PC-9 (cell line): Measurements from ENCODE around the gene RTN1. TPM values are rescaled to one million over a fixed set of nuclear protein-coding genes. Genes with fewer than 3 reads are reported as not detected.

Experiments used
- BruUV-seq: library from RNA; stranded (reverse); fragments of 400-500 nt; replicated peaks from 2 replicates; lab custom pipeline; 2021; lab: Mats Ljungman, UMichigan
- CTCF ChIA-PET: fragments of 300-600 bp; sonication (Branson Sonifier 250); formaldehyde crosslinking; loops from one replicate; lab custom pipeline; 2022; ENCODE audit warnings: antibody characterized with exemption; lab: Charles Lee
- POLR2A ChIA-PET: fragments of 300-600 bp; sonication (Branson Sonifier 250); formaldehyde crosslinking; loops from one replicate; lab custom pipeline; 2022; ENCODE audit warnings: antibody characterized with exemption; ENCODE audit not compliant: unreplicated experiment; lab: Charles Lee
- DNase-seq, 2 experiments: peaks; one replicate each; pipeline versions ENCODE4 v3.0.0 to v3.0.0-alpha.2; 2015 to 2022; ENCODE audit warnings: mixed read lengths in 1 of 2
- H2AFZ ChIP-seq: fragments of 200-600 bp; sonication (generic); 2 replicates; pipeline ENCODE4 v1.8.1; 2017; ENCODE audit warnings: antibody characterized with exemption
- H3F3A ChIP-seq: fragments of 200-600 bp; sonication (generic); 2 replicates; pipeline ENCODE4 v1.8.1; 2017; ENCODE audit warnings: antibody characterized with exemption, mild to moderate bottlenecking, low read depth; ENCODE audit not compliant: insufficient read depth
- H3K27ac ChIP-seq: fragments of 200-600 bp; sonication (generic); 2 replicates; pipeline ENCODE4 v1.6.1; 2016; ENCODE audit warnings: mixed run types
- H3K27me3 ChIP-seq: fragments of 200-600 bp; sonication (generic); 2 replicates; pipeline ENCODE4 v1.6.1; 2016; ENCODE audit warnings: low read depth, mixed run types; ENCODE audit not compliant: insufficient read depth
- H3K36me3 ChIP-seq: fragments of 200-600 bp; sonication (generic); 2 replicates; pipeline ENCODE4 v1.6.1; 2016; ENCODE audit warnings: low read depth, mixed run types
- H3K4me1 ChIP-seq: fragments of 200-600 bp; sonication (generic); replicated peaks from 2 replicates; pipeline ENCODE4 v1.6.1; 2016; ENCODE audit warnings: mixed run types; ENCODE audit not compliant: insufficient read depth
- H3K4me2 ChIP-seq: fragments of 200-600 bp; sonication (generic); 2 replicates; pipeline ENCODE4 v1.6.1; 2017; ENCODE audit warnings: mixed run types
- H3K4me3 ChIP-seq: fragments of 200-600 bp; sonication (generic); 2 replicates; pipeline ENCODE4 v1.6.1; 2016; ENCODE audit warnings: mixed run types
- H3K79me2 ChIP-seq: fragments of 200-600 bp; sonication (generic); 2 replicates; pipeline ENCODE4 v1.6.1; 2017; ENCODE audit warnings: low read depth, mixed run types
- H3K9me2 ChIP-seq: fragments of 200-600 bp; sonication (generic); 2 replicates; pipeline ENCODE4 v1.8.1; 2017; ENCODE audit warnings: mild to moderate bottlenecking; ENCODE audit not compliant: insufficient read depth
- H3K9me3 ChIP-seq: fragments of 200-600 bp; sonication (generic); 2 replicates; pipeline ENCODE4 v1.8.1; 2016; ENCODE audit warnings: low read depth; ENCODE audit not compliant: insufficient read depth
- H4K20me1 ChIP-seq: fragments of 200-600 bp; sonication (generic); 2 replicates; pipeline ENCODE4 v1.8.1; 2017; ENCODE audit not compliant: insufficient read depth
- CTCF ChIP-seq: fragments of 200-600 bp; sonication (generic); conservative IDR thresholded peaks from 2 replicates; pipeline ENCODE4 v1.6.1; 2017; ENCODE audit warnings: mixed run types, antibody characterized with exemption, mild to moderate bottlenecking, moderate library complexity
- EZH2 ChIP-seq: fragments of 200-600 bp; sonication (generic); IDR thresholded peaks from 2 replicates; pipeline ENCODE4 v1.8.0; 2017; ENCODE audit warnings: antibody characterized with exemption, low read depth
- intact Hi-C: fragments of 100-400 bp; cut with micrococcal nuclease; formaldehyde crosslinking; loops from one replicate; pipeline ENCODE4 v1.10.0; 2022; ENCODE audit not compliant: unreplicated experiment
- total RNA-seq: library from RNA; stranded (reverse); gene quantifications from 2 replicates; pipeline ENCODE4 v1.2.3, GENCODE V29; 2021

The RTN1 gene
- total RNA-seq, 1 experiment from 2014 or later = not detected

DNA sequence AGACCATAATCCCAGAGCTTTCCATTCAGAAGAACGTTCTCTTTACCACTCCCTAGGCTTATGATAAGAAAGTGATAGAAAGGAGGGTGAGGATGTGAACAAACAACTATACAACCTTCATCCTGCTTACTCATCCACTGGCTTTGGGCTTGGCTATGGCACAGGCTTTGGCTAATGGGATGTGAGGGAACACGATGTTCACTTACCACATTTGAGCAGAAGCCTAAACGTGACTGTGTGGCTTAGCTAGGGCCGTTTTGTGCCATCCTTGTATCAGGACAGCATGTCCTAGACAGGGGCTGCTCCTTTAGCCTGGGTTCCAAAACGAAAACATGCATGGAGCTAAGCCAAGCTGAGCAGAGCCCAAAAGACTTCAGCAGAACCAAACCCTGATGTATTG, 175.4 kb downstream of the RTN1 start:
- H3K4me3 ChIP-seq = no peak overlapping the region
- H3K27ac ChIP-seq = no peak overlapping the region
- no peaks in the 10 kb centered on the region for H3K36me3 ChIP-seq
- H4K20me1 ChIP-seq = no peaks in the 10 kb centered on the region
- no peaks in the 10 kb centered on the region for H3K9me2 ChIP-seq
- no peaks in the 10 kb centered on the region for H3F3A ChIP-seq
- intact Hi-C loops = no loop called here
- no peaks in the 10 kb centered on the region for H3K9me3 ChIP-seq
- no peak overlapping the region for H3K4me2 ChIP-seq
- TF ChIP-seq EZH2 = no peak
- no peak for TF ChIP-seq CTCF
- ChIA-PET POLR2A (no interaction called here), CTCF (no interaction called here)
- H3K4me1 ChIP-seq = no peaks in the 10 kb centered on the region
- no peak for DNase-seq
- no peaks in the 10 kb centered on the region for H3K27me3 ChIP-seq
- no peaks in the 10 kb centered on the region for H3K79me2 ChIP-seq
- H2AFZ ChIP-seq = no peak overlapping the region
- BruUV-seq = no TSS peak

- Histone ChIP-seq H3K27ac (no peak overlapping the region), H3K4me3 (no peak overlapping the region), H2AFZ (no peak overlapping the region), H3F3A (no peaks in the 10 kb centered on the region), H3K36me3 (no peaks in the 10 kb centered on the region), H3K9me3 (no peaks in the 10 kb centered on the region), H3K4me2 (no peak overlapping the region), H3K9me2 (no peaks in the 10 kb centered on the region), H3K27me3 (no peaks in the 10 kb centered on the region), H4K20me1 (no peaks in the 10 kb centered on the region), H3K79me2 (no peaks in the 10 kb centered on the region), H3K4me1 (no peaks in the 10 kb centered on the region)
- BruUV-seq = no TSS peak
- CTCF ChIA-PET = no interaction called here
- no peak for DNase-seq
- TF ChIP-seq CTCF (no peak), EZH2 (no peak)
- POLR2A ChIA-PET = no interaction called here
- intact Hi-C loops = no loop called here
Measured at GRCh38 chr14:59691266-59691665, 179.3 kb downstream of the RTN1 start.

- POLR2A ChIA-PET = no interaction called here
- TF ChIP-seq CTCF (no peak), EZH2 (no peak)
- H3K27me3 ChIP-seq = no peaks in the 10 kb centered on the region
- H3K4me3 ChIP-seq = no peak overlapping the region
- no peaks in the 10 kb centered on the region for H3F3A ChIP-seq
- H3K36me3 ChIP-seq = no peaks in the 10 kb centered on the region
- H3K4me1 ChIP-seq = no peaks in the 10 kb centered on the region
- DNase-seq = no peak
- BruUV-seq = no TSS peak
- no peak overlapping the region for H2AFZ ChIP-seq
- no peak overlapping the region for H3K27ac ChIP-seq
- H4K20me1 ChIP-seq = no peaks in the 10 kb centered on the region
- no peaks in the 10 kb centered on the region for H3K79me2 ChIP-seq
- H3K4me2 ChIP-seq = no peak overlapping the region
- CTCF ChIA-PET = no interaction called here
- no peaks in the 10 kb centered on the region for H3K9me2 ChIP-seq
- H3K9me3 ChIP-seq = no peaks in the 10 kb centered on the region
- intact Hi-C loops = no loop called here
Measured at GRCh38 chr14:59690426-59690825, 180.2 kb downstream of the RTN1 start.
